Testis (tissue), 2 donors: ENCODE measurements around the gene ITGA11.

ENCODE experiments used
- POLR2A ChIP-seq: fragments of 450-650 bp; IDR thresholded peaks from one replicate; pipeline ENCODE4 v1.6.1; 2017; ENCODE audit warnings: antibody characterized with exemption, mild to moderate bottlenecking, moderate library complexity
- TF ChIP-seq, protein P1 (sequence below), 3 experiments: fragments of 450-650 bp in 2 of 3; fragments of 200-600 bp in 1 of 3; sonication (generic) in 1 of 3; IDR thresholded peaks; one replicate each; pipeline ENCODE4 v1.5.1; 2016 to 2019; ENCODE audit warnings: antibody characterized with exemption in 3 of 3, mild to moderate bottlenecking in 2 of 3, moderate library complexity in 1 of 3

DNA sequence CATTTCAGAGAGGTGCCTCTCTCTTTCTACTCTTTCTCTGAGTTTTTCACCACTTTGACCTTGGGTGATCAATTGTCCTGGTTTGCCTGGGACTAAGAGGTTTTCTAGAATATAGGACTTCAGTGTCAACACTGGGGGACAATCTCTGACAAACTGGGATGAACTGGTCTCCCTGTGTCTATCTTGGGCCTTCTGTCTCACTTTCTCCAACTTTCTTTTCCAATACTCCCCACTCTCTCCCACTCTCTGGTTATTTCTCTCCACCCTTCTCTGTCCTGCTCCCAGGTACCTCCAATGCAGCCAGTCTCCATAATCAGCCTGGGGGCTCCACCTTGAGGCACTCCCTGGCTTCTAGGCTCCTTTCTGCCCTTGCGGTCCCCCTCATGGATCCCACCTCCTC lies 4.7 kb upstream of the ITGA11 start:
- TF ChIP-seq, protein P1, sequence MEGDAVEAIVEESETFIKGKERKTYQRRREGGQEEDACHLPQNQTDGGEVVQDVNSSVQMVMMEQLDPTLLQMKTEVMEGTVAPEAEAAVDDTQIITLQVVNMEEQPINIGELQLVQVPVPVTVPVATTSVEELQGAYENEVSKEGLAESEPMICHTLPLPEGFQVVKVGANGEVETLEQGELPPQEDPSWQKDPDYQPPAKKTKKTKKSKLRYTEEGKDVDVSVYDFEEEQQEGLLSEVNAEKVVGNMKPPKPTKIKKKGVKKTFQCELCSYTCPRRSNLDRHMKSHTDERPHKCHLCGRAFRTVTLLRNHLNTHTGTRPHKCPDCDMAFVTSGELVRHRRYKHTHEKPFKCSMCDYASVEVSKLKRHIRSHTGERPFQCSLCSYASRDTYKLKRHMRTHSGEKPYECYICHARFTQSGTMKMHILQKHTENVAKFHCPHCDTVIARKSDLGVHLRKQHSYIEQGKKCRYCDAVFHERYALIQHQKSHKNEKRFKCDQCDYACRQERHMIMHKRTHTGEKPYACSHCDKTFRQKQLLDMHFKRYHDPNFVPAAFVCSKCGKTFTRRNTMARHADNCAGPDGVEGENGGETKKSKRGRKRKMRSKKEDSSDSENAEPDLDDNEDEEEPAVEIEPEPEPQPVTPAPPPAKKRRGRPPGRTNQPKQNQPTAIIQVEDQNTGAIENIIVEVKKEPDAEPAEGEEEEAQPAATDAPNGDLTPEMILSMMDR (IDR thresholded peaks at IDR 0.05) = no peak
- no peak for TF ChIP-seq POLR2A
